Keratinocyte (primary cell): ENCODE measurements around the gene ACOXL. TPM values are rescaled to one million over a fixed set of nuclear protein-coding genes. Genes with fewer than 3 reads are reported as not detected.

Experiments
- DNase-seq: peaks from one replicate; pipeline ENCODE4 v3.0.0-alpha.2; 2011; ENCODE audit warnings: low read depth, missing footprints, low spot score
- FAIRE-seq: peaks from 2 replicates; lab custom pipeline; 2011; peaks lifted over from hg19 to GRCh38; lab: Jason Lieb, UNC
- H2AFZ ChIP-seq: 2 replicates; pipeline ENCODE4 v1.6.0; 2012; ENCODE audit warnings: low read length, control low read depth, inconsistent platforms; ENCODE audit not compliant: control insufficient read depth
- H3K27ac ChIP-seq: 2 replicates; pipeline ENCODE4 v1.5.1; 2011; ENCODE audit warnings: low read length; ENCODE audit not compliant: control insufficient read depth, insufficient read depth
- H3K27me3 ChIP-seq: 3 replicates; pipeline ENCODE4 v1.6.0; 2011; ENCODE audit warnings: low read length; ENCODE audit not compliant: control insufficient read depth, insufficient read depth; ENCODE audit errors: extremely low read depth
- H3K36me3 ChIP-seq, 2 experiments: 2 replicates in 1 of 2; 3 replicates in 1 of 2; pipeline ENCODE4 v1.5.1; 2011; ENCODE audit warnings: low read length in 2 of 2, mild to moderate bottlenecking in 1 of 2; ENCODE audit not compliant: control insufficient read depth in 2 of 2, insufficient read depth in 2 of 2; ENCODE audit errors: extremely low read depth in 1 of 2
- H3K4me1 ChIP-seq: 3 replicates; pipeline ENCODE4 v1.5.1; 2011; ENCODE audit warnings: low read length; ENCODE audit not compliant: control insufficient read depth, insufficient read depth; ENCODE audit errors: extremely low read depth
- H3K4me2 ChIP-seq: 3 replicates; pipeline ENCODE4 v1.6.0; 2011; ENCODE audit warnings: low read depth, low read length; ENCODE audit not compliant: control insufficient read depth, insufficient read depth; ENCODE audit errors: extremely low read depth
- H3K4me3 ChIP-seq, 3 experiments: fragments of 200-600 bp in 1 of 3; sonication (generic) in 1 of 3; 2 replicates in 2 of 3; 3 replicates in 1 of 3; pipeline ENCODE4 v1.5.1; 2011 to 2016; ENCODE audit warnings: low read length in 3 of 3, mild to moderate bottlenecking in 3 of 3, control low read depth in 2 of 3, inconsistent platforms in 1 of 3, low read depth in 1 of 3, mixed read lengths in 1 of 3, mixed run types in 1 of 3, moderate library complexity in 1 of 3; ENCODE audit not compliant: control insufficient read depth in 2 of 3, insufficient read depth in 2 of 3; ENCODE audit errors: extremely low read depth in 1 of 3
- H3K79me2 ChIP-seq: 2 replicates; pipeline ENCODE4 v1.6.0; 2012; ENCODE audit warnings: low read length; ENCODE audit not compliant: control insufficient read depth, insufficient read depth
- H3K9ac ChIP-seq: 3 replicates; pipeline ENCODE4 v1.6.0; 2011; ENCODE audit warnings: low read length; ENCODE audit not compliant: control insufficient read depth, insufficient read depth; ENCODE audit errors: extremely low read depth
- H3K9me1 ChIP-seq: 3 replicates; pipeline ENCODE4 v1.6.0; 2011; ENCODE audit warnings: low read length; ENCODE audit not compliant: control insufficient read depth, insufficient read depth; ENCODE audit errors: extremely low read depth
- H3K9me3 ChIP-seq: 2 replicates; pipeline ENCODE4 v1.5.1; 2012; ENCODE audit warnings: low read depth, low read length; ENCODE audit not compliant: control insufficient read depth
- H4K20me1 ChIP-seq: 3 replicates; pipeline ENCODE4 v1.6.0; 2011; ENCODE audit warnings: low read length; ENCODE audit not compliant: control insufficient read depth, insufficient read depth; ENCODE audit errors: extremely low read depth
- EZH2 ChIP-seq: IDR thresholded peaks from one replicate; pipeline ENCODE4 v1.6.1; 2012; ENCODE audit warnings: inconsistent platforms, mild to moderate bottlenecking, low read length, moderate library complexity
- dilution Hi-C: fragments of 300-500 bp; cut with MboI; formaldehyde crosslinking; loops from one replicate; pipeline ENCODE4 v1.7.0; 2020; ENCODE audit warnings: low sequenced_read_pairs; ENCODE audit not compliant: extremely low pct_ligation_motif_present
- polyA plus RNA-seq, 5 experiments: library from polyadenylated mRNA; depleted of rRNA in 3 of 5; stranded (reverse) in 3 of 5; stranded (forward) in 1 of 5; unstranded in 1 of 5; fragments of >200 nt; gene quantifications; 1 replicate in 1 of 5; 2 replicates in 3 of 5; 3 replicates in 1 of 5; pipeline versions ENCODE4 v1.2.1 to v1.2.3, GENCODE V29; 2011 to 2012; ENCODE audit warnings: missing spikeins in 2 of 5, low read depth in 1 of 5, low replicate concordance in 1 of 5
- TF ChIP-seq, protein P1 (sequence below), 3 experiments: IDR thresholded peaks in 1 of 3; conservative IDR thresholded peaks in 1 of 3; optimal IDR thresholded peaks in 1 of 3; 2 replicates in 2 of 3; 3 replicates in 1 of 3; pipeline versions ENCODE3 to v1.5.1; 2011; ENCODE audit warnings: low read length in 3 of 3, mild to moderate bottlenecking in 3 of 3, moderate library complexity in 2 of 3, control low read depth in 1 of 3, inconsistent platforms in 1 of 3; ENCODE audit not compliant: insufficient read depth in 2 of 3; ENCODE audit errors: extremely low read depth in 1 of 3

Gene ACOXL
- polyA plus RNA-seq, 1 donor (not counting 4 experiments of a cell fraction or from before 2014, with no cell fraction given) = 0.04 TPM

- no peak for DNase-seq
- no peak for TF ChIP-seq EZH2
- TF ChIP-seq, protein P1, sequence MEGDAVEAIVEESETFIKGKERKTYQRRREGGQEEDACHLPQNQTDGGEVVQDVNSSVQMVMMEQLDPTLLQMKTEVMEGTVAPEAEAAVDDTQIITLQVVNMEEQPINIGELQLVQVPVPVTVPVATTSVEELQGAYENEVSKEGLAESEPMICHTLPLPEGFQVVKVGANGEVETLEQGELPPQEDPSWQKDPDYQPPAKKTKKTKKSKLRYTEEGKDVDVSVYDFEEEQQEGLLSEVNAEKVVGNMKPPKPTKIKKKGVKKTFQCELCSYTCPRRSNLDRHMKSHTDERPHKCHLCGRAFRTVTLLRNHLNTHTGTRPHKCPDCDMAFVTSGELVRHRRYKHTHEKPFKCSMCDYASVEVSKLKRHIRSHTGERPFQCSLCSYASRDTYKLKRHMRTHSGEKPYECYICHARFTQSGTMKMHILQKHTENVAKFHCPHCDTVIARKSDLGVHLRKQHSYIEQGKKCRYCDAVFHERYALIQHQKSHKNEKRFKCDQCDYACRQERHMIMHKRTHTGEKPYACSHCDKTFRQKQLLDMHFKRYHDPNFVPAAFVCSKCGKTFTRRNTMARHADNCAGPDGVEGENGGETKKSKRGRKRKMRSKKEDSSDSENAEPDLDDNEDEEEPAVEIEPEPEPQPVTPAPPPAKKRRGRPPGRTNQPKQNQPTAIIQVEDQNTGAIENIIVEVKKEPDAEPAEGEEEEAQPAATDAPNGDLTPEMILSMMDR (optimal IDR thresholded peaks at IDR 0.05 in 1 of 3, IDR thresholded peaks at IDR 0.05 in 1 of 3, conservative IDR thresholded peaks at IDR 0.05 in 1 of 3; ENCODE audit: extremely low read depth in 1 of 3, insufficient read depth in 2 of 3, low read length in 3 of 3) = no peak
- H3K9me3 ChIP-seq = no peaks in the 10 kb centered on the region
- H3K27ac ChIP-seq = no peak overlapping the region
- peaks cover 20% of the 10 kb centered on the region for H3K27me3 ChIP-seq
- no peak overlapping the region for H3K4me3 ChIP-seq
- H3K4me1 ChIP-seq = no peaks in the 10 kb centered on the region
- no peak for FAIRE-seq
- dilution Hi-C loops = no loop called here
- no peaks in the 10 kb centered on the region for H3K36me3 ChIP-seq
- H3K9ac ChIP-seq = no peak overlapping the region
- H3K4me2 ChIP-seq = no peak overlapping the region
- no peaks in the 10 kb centered on the region for H4K20me1 ChIP-seq
- no peaks in the 10 kb centered on the region for H3K79me2 ChIP-seq
- no peak overlapping the region for H2AFZ ChIP-seq
- no peaks in the 10 kb centered on the region for H3K9me1 ChIP-seq
These were observed 72.1 kb downstream of the ACOXL start for GRCh38 chr2:110804433-110804832.

GRCh38 chr2:110804915-110805314, 72.5 kb downstream of the ACOXL start:
- TF ChIP-seq, protein P1 (optimal IDR thresholded peaks at IDR 0.05 in 1 of 3, IDR thresholded peaks at IDR 0.05 in 1 of 3, conservative IDR thresholded peaks at IDR 0.05 in 1 of 3; ENCODE audit: extremely low read depth in 1 of 3, insufficient read depth in 2 of 3, low read length in 3 of 3) = no peak
- TF ChIP-seq EZH2 = no peak
- Histone ChIP-seq H3K4me2 (no peak overlapping the region), H3K27me3 (peaks cover 20% of the 10 kb centered on the region), H3K9me1 (no peaks in the 10 kb centered on the region), H3K9me3 (no peaks in the 10 kb centered on the region), H3K4me3 (no peak overlapping the region), H3K4me1 (no peaks in the 10 kb centered on the region), H3K27ac (no peak overlapping the region), H3K9ac (no peak overlapping the region), H4K20me1 (no peaks in the 10 kb centered on the region), H2AFZ (no peak overlapping the region), H3K36me3 (no peaks in the 10 kb centered on the region), H3K79me2 (no peaks in the 10 kb centered on the region)
- DNase-seq (no peak), FAIRE-seq (no peak)
- dilution Hi-C loops = no loop called here
